HL-60 (cell line): ENCODE data around the gene HLA-DPA1.

ENCODE experiments used
- DNase-seq, 2 experiments: peaks; one replicate each; pipeline ENCODE4 v3.0.0-alpha.2; 2010 to 2020; ENCODE audit warnings: low read depth in 1 of 2, low spot score in 1 of 2
- H3K27ac ChIP-seq: fragments of 250-450 bp; sonication (Bioruptor Pico); replicated peaks from 2 replicates; pipeline ENCODE4 v1.5.1; 2020; ENCODE audit warnings: mild to moderate bottlenecking, moderate library complexity
- H3K27me3 ChIP-seq: fragments of 250-450 bp; sonication (Bioruptor Pico); 2 replicates; pipeline ENCODE4 v1.5.1; 2021; ENCODE audit warnings: mild to moderate bottlenecking, moderate library complexity; ENCODE audit not compliant: insufficient read depth, poor library complexity, severe bottlenecking
- H3K4me3 ChIP-seq: replicated peaks from 2 replicates; pipeline ENCODE4 v1.5.1; 2011; ENCODE audit warnings: mild to moderate bottlenecking, control low read depth, low read length; ENCODE audit not compliant: insufficient read depth
- CTCF ChIP-seq: IDR thresholded peaks from one replicate; pipeline ENCODE4 v1.5.1; 2011; ENCODE audit warnings: low read length, control low read depth, inconsistent platforms; ENCODE audit not compliant: insufficient read depth
- GABPA ChIP-seq: IDR thresholded peaks from 2 replicates; pipeline ENCODE4 v1.6.1; 2012; ENCODE audit warnings: low read depth
- POLR2AphosphoS5 ChIP-seq: IDR thresholded peaks from 2 replicates; pipeline ENCODE4 v1.6.1; 2012; ENCODE audit warnings: low read depth
- REST ChIP-seq: IDR thresholded peaks from 2 replicates; pipeline ENCODE4 v1.6.1; 2012; ENCODE audit warnings: low read depth; ENCODE audit not compliant: insufficient replicate concordance
- SPI1 ChIP-seq: IDR thresholded peaks from 2 replicates; pipeline ENCODE4 v1.6.1; 2012; ENCODE audit warnings: low read depth, mild to moderate bottlenecking, borderline replicate concordance

Gene HLA-DPA1

GRCh38 chr6:33078919-33079521 is 5.6 kb upstream of the HLA-DPA1 start:
- no peak overlapping the region for H3K4me3 ChIP-seq
- no peak overlapping the region for H3K27ac ChIP-seq
- no peak for DNase-seq
- peaks cover 24% of the 10 kb centered on the region for H3K27me3 ChIP-seq
- TF ChIP-seq CTCF, result no peak
- no peak for TF ChIP-seq GABPA
- no peak for TF ChIP-seq POLR2AphosphoS5
- no peak for TF ChIP-seq REST
- no peak for TF ChIP-seq SPI1

- Histone ChIP-seq H3K4me3 (no peak overlapping the region), H3K27me3 (peaks cover 24% of the 10 kb centered on the region)
- no peak for DNase-seq
These were observed 5.0 kb upstream of the HLA-DPA1 start for GRCh38 chr6:33078442-33078841.

More at GRCh38 chr6:33078442-33078841, 5.0 kb upstream of the HLA-DPA1 start:
- no peak overlapping the region for H3K27ac ChIP-seq
- TF ChIP-seq REST (no peak), POLR2AphosphoS5 (no peak), CTCF (no peak), GABPA (no peak), SPI1 (no peak)
